HG03354 (cell line): ENCODE data around the gene VTI1A.

Source experiments
- ATAC-seq: cut with Tn5 transposase; IDR thresholded peaks from one replicate; pipeline ENCODE4 v1.9.1; 2021; ENCODE audit warnings: mild to moderate bottlenecking; ENCODE audit not compliant: unreplicated experiment, poor library complexity, severe bottlenecking

Gene VTI1A

DNA sequence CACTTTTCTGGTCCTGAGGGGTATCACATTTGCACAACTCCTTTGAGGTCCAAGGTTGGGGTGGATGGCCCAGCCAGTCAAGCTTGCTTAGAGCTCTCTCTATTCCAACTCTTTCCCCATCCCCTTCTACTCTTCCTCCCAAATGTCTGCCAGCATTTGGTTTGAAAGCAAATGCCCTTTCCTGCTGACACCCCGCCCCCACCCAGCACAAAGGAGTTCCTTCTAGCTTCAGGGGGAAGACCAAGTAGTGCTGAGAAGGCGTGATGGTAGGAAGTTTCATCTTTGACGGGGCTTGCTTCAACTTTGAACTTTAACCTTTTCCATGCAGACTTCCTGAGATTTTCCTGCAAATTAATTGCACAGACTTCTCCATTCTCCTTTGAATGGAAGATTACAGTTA is 365.6 kb downstream of the VTI1A start:
- ATAC-seq = no peak

DNA sequence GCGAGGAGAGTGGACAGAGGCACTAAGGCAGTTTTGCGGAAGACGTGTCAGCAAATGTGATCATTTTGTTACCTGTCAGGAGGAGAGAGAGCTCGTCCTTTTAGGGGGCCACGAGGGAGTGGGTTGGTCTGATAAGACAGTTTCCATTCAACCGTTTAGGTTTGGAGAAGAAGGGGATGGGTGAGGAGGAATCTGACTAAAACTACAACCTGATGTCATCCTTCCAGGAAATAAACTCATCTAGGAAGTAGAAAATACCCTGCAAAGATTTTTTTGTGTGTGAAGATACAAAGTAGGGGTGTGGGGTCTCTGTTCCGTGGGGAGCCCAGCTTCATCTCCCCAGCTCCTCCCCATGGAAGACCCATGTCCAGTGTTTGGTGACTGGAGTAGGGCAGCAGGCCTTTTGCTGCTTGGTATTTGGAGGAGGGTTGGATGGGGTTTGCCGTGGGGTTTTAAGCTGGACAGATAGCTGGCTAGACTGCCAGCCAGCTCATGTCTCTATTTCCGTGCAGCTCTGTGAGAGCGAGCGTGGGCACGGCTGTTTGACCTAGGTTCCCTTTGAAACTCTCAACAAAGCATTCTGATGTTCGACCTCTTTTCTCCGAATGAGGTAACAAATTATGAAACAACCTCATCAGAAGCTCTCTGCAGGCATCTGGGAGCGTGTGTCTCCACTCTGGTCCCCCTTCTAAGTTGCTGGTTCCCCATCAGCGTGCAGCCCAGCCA is 367.0 kb downstream of the VTI1A start:
- ATAC-seq = no peak

DNA sequence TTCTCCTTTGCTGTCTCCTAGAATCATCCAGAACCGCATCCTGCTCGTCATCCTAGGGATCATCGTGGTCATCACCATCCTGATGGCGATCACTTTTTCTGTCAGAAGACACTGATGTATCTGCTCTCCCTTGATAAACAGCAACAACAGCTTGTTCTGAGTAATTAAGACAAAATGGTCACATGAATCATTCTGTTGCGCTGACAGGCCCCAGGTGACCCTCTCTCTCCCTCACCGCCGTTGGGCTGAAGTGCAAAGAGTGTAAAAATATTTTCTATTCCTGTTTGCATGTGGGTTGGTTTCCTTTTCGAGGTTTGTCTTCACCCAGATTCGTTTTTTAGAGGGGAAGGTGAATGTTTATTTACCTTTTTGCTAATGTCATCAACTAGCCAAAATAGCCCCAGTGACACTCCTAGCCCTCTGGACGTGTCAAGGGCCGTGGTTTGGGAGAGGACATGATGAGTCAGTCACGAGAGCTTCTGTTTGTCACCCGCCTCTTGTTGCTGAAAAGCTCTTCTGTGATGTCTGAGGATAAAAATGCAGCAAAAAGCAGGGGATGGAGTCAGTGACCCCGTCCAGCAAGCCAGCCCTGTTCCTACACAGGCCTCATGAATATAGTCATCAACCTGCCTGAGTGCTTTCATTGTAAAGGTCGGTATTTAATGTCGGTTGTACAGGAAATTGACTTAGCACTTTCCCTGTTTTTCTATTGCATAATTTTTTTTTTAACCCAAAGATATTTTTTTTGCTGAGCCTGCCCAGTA is 368.4 kb downstream of the VTI1A start:
- ATAC-seq = no peak

DNA sequence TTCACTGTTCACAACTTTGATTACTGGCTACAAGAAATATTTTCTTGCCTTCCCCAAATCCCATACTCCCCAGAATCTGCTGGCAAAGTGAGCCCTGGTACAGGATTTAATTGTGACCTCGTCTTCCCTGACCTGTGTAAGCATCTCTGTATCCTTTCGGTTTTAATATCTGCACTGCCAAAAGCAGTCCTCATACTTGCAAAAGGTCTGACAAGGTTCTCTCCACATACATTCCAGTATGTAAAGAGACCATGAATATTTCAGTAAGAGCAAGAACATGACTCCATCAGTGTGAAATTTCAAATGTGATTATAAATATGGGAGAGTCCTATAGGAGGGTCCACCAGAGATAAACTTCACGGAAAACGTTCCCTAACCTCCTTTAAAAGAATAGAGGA is 369.0 kb downstream of the VTI1A start:
- no peak for ATAC-seq

DNA sequence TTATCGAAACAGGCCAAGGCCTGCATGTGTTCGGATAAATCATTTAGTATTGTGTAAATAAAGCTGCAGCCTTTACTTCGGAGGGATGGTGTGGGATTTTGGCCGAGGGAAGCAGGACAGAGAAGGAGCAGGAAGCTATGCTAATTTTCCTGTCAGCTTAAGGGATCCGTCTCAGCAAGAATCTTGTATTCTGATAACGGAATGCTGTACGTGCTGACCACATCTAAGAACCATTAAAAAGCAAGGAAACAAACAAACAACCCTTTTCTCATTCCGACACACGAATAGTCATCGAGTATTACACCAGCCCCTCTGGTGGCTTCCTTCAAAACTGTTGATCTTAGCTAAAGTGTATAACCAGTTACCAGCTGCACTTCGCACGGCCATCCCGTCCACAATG is 369.9 kb downstream of the VTI1A start:
- ATAC-seq = no peak

DNA sequence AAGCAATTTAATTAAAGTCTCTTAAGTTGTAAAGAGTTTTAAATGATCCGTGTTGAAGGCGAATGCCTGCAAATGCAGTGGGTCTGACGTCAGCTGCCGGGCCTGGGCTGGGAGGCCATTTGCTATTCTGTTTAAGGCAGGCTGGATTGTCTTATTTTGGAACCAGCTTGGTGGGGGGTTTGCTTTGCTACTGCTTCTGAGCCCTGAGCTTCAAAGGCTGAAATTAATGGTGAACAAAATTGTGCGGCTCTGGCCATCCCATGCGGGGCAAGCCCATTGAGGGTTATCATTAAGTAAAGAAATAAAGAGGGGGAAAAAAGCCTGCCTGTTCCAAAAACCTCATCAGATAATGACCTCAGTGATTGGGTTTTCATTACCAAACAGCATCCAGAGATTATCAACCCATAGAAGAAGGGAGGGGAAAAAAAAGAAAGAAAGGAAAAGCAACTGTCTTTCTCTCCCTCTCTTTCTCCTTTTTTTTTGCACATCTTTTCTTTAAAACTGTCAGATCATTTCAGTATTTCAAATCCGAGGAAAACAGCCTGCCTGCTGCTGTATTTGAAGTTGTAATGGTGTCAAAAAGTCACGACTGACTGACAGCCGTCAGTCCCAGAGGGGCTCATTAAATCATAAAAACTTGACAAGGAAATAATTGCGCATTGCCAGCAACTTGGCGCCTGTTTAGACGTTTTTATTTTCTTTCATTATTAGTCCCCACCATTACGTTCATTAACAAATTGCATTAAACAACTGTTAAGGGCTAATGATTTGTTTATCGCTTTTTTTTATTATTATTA is 371.2 kb downstream of the VTI1A start:
- ATAC-seq = no peak

DNA sequence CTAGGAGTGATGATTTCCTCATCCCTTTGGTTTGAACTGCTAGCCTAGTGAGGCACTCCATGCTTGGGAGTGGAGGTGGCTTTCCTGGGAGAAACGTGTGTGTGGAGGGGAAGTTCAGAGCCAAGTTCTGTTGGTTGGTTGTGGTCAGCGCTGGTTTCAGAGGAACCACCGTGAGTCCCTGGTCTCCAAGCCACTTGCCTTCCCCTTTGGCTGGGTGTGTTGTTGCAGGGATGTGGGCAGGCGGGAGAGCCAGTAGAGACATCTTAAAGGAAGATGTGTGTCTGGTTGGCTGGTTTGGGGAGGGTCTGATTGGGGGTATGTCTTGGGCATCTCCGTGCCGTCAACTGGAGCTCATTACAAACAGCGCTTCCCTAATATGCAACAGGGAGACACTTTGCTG is 372.2 kb downstream of the VTI1A start:
- ATAC-seq = no peak

DNA sequence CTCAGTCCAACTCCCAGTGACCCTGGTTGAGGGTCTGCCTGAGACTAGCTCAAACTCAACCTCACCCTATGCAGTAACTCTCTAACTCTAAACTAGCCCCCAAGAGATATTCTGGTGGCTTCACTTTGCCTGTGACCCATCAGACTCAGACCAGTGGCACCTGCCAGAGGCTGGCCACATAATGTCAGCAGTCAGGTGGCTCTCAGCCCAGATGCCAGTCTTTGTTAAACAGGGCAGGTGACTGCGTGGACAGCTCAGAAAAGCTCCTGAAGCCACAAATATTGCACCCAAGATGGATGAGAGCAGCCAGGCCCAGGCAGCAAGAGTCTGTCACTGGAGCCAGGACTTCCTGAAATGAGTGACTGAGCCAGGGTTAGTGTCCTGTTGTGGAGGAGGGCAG is 373.3 kb downstream of the VTI1A start:
- no peak for ATAC-seq

DNA sequence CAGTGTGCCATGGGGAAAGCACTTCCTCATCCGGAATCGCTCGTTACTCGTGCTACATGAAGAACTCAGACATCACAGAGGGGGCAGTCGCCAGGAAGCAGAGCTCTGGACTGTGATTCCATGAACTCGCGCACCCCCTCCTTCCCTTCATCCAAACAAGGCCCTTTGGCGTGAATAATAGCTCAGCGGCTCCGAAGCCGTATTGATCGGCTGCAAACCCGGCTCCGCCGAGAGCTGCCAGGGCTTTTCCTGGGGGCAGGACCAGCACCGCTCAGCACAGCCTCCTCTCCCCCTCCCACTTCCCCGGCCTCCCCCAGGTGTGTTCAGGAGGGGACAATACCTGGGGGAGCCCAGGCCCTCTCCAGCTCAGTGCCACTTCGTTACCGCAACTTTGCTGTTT is 374.0 kb downstream of the VTI1A start:
- no peak for ATAC-seq

DNA sequence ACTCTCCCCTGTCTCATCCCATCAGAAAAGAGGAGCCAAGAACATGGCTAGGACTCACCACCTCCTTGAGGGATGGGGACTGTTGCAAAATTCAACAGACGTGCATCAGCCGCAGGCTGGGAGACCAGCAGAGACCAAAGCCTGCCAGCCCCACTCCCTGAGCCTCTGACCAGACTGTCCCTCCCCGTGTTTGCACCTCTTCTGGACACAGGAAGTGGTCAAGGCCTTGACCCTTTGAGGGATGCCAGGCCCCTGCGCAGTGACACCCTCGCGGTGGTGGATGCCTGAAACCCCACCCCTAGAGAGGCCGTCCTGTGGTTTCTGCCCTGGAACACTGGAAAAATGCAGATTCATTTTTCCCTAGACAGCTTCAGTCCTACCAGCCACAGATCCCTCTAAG is 374.6 kb downstream of the VTI1A start:
- ATAC-seq = no peak

DNA sequence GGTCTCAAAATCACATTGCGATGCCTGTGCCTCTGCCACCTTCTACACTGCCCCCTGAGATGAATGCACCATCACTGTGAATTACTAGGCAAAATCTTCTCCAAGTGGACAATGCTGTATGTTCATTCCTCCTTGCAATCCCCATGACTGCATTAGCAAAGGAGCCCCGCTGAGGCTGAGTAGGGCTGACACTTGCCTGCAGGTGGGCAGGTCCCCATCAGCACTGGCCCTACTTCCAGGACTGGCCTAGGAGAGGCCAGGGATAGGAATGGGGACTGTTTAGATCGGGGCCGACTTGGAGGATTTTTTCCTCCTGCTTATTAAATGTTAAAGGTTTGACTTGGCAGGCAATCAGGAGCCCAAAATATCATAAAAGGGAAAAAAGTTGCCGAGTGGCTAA is 376.0 kb downstream of the VTI1A start:
- ATAC-seq = no peak

DNA sequence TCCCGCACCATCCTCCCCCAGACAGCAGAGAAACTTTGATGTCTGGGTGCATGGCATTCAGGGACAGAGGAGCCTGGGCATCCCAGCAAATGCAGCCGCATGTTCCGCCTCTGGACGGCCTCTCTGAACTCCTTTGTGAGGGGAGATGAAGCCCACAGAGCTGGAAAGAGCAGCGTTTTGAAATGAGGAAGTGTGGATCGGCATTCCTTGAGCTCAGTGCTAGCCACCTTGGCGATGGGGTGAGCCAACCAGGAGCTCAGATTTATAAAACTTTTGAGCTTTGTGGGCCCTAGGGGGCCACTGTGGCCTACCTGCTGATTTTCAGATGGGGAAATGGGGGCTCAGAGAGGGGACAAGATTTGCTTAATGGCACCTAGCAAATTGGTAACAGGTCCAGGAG is 376.6 kb downstream of the VTI1A start:
- no peak for ATAC-seq

DNA sequence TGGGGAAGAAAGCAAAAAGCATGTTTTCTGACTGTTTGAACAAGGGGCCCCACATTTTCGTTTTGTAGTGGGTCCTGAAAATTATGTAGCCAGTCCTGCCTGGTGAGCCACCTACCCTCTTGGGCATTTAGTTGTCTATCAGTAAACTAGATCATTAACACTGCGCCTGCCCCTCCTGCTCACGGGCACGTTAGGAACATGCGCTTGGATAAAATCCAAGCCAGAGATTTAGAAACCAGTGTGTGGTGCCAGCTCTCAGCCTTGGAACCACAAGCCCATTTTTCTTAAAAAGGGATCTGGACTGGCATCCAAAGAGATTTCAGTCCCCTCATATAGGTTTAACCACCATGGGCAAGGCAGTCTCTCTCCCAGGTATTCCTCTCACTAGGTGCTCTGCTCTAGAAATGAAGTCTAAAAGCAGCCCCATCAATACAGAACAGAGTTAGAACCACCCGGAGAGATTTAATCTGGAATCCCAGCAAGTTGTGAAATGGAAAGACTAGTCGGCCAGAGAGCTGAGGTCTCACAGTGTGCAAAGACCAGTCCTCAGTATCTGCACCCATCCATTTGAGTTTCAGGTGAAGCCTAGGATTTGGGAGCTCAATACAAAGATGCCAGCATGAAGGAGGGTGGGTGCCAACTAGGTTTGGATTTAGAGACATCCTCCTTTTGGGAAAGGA is 379.1 kb downstream of the VTI1A start:
- ATAC-seq = no peak

DNA sequence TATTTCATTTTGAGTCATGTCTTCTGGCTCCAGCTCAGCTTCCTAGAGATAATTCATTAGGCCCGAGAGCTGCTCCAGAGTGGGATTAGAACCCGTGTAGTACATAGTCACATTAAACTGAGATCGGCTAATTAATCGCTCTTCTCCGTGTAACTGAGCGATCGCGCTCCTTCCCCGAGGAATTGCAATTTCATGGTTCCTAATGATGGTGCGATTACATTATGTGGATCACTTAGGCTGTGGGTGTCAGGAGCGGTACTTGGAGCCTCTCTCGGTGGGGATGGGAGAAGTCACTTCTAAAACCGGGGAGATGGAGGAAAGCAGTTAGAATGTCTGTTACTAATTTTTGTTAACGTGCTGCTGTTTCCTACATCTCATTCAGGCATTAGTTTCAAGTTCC is 380.1 kb downstream of the VTI1A start:
- no peak for ATAC-seq

DNA sequence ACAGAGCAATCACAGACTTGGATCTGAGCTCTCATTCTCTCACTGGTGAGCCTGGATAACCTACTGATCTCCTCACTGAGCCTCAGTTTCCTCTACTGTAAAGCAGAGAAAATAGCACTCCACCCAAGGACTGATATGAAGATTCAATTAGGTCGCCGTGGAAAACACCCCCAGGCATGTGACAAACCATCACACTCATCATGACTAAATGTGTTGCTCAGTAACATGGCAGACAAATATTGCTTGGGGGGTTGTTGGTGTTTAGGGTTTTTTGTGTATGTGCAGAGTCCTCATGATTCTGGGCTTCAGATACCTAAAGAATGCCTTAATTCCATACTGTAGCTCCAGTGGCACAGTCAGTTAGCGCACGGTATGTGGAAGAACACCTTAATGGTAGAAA is 380.9 kb downstream of the VTI1A start:
- ATAC-seq = no peak

DNA sequence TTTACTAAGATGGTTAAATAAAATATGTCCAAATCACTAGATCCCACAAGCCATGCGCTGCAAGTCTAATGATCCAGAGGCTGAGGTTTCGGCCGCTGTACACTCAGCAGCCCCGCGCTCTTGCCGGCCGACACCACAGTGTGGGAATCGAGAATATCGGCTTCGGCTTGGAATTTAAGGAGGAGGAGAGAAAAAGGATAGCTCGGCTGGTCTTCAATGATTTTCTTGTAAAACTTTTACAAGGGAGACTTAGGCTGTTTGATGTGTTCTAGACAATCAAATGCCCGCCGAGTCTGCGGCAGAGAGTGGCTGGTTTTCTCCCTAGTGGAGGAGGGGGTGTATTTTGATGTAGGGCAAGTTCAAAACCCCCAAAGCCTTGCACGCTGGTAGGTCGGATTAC is 384.8 kb downstream of the VTI1A start:
- no peak for ATAC-seq

DNA sequence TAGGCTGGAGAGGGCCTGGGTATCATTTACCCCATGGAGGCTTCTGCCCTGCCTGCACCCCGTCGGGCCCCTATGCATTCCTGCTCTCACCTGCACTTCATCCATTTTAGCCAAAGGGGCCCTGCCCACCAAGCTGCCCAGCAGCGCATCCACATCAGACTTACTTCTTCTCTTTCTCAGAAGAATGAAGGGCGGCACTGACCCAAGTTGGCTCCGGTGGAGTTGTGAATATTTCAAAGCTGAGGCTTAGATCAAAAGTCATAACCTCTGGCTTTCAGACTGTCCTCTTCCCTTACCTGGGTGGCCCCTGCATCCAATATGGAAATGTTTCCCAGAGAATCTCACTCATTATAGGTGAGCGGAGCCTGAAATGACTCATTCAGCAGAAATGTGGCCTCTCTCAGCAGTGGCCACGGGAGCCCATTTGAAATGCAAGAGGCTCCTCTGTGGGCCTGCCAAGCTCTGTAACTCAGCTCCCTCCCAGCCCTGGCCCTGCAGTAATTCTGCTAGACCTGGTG is 385.4 kb downstream of the VTI1A start:
- no peak for ATAC-seq

DNA sequence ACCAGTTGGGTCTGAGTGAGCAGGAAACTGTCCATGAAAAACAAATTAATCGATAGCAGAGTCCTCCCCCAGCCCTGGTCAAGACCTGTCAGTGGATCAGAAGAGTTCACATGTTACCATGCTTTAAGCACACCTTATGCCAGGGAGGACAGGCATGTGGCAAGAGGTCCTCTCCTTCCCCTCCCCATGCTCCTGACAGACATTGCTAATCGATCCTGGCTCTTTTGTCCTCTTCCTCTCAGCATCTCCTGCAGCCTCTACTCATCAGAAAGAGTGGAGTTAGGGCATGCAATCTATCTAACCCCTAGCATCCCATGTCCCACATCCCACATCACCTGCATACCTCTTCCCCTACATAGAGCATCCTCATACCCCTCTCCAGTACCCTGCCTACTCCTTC is 385.9 kb downstream of the VTI1A start:
- no peak for ATAC-seq

DNA sequence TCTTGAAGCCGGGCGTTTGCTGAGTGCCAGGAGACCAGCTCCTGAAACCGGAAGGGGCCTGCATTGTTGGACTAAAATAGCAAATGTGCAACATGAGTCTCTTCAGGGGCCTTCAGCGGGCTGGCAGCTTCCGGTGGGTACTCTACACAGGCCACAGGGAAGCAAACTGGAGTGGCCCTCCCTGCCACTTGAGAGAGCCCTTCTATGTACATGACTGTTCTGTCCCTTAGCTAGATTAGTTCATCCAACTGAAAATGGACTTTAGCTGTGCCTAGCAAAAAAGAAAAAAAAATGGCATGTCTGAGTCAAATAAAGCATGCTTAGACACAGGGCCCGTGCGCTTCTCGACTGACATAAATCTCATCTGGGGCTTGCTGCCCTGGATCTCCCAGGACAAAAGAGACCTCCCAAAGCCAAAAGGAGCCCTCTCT is 387.8 kb downstream of the VTI1A start:
- no peak for ATAC-seq

DNA sequence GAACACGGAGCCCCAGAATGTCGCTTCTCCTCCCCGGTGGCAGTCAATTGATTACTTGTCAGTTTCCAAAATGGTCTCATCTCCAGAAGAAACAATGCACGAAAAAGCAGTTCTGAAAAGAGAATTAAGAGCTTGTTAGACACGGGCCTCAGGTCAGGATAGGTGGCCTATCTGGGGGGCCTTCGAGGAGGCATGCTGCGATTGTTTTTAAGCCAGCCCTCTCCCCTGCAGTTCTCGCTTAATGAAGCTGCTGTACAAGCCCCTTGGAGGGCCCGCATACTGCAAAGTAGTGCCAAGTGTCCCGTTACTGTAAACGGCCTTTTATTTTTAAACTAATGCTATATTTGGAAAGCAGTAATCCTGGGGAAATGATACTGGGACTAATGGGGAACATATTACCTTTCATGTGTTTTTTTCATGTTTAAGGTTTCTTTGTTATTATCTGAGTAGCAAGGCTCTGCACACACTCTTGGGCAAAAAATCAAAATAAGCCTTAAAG is 388.3 kb downstream of the VTI1A start:
- no peak for ATAC-seq
